CD8-positive, alpha-beta memory T cell (primary cell): ENCODE measurements around the gene LRRN2. TPM values are rescaled to one million over a fixed set of nuclear protein-coding genes. Genes with fewer than 3 reads are reported as not detected.

Source experiments
- polyA plus RNA-seq: library from polyadenylated mRNA; unstranded; fragments of 300-500 nt; fragmentation: Illumina TruSeq; gene quantifications from one replicate; pipeline ENCODE4 v1.2.3, GENCODE V29; 2021
- total RNA-seq, 2 experiments: library from RNA; stranded (reverse); gene quantifications; one replicate each; pipeline ENCODE4 v1.2.3, GENCODE V29; 2021

Gene LRRN2
- total and polyA plus RNA-seq, 3 experiments from 2014 or later, result not detected

Other genes with a start within 250 kb of the LRRN2 start
- gene PIK3C2B, start 190.9 kb downstream of the LRRN2 start, total RNA-seq, result 10 to 100 TPM; 19.4 to 19.6 TPM
- gene PIK3C2B, start 190.9 kb downstream of the LRRN2 start, polyA plus RNA-seq, result 2.9 TPM
- 10 to 100 TPM; 80.7 TPM for gene MDM4, start 169.3 kb downstream of the LRRN2 start, total RNA-seq
- 13.6 TPM for gene MDM4, start 169.3 kb downstream of the LRRN2 start, polyA plus RNA-seq
- under 1 TPM; 0.11 to 0.16 TPM for gene NFASC, start 185.1 kb upstream of the LRRN2 start, total RNA-seq
- not detected for gene NFASC, start 185.1 kb upstream of the LRRN2 start, polyA plus RNA-seq